ENCODE measurements around the gene CORO2B. TPM values are rescaled to one million over a fixed set of nuclear protein-coding genes. Genes with fewer than 3 reads are reported as not detected.

The CORO2B gene
- total and polyA plus RNA-seq, 2 of the 4 experiments (the other 2 are of a cell fraction), result 9.3 to 39.3 TPM

DNA sequence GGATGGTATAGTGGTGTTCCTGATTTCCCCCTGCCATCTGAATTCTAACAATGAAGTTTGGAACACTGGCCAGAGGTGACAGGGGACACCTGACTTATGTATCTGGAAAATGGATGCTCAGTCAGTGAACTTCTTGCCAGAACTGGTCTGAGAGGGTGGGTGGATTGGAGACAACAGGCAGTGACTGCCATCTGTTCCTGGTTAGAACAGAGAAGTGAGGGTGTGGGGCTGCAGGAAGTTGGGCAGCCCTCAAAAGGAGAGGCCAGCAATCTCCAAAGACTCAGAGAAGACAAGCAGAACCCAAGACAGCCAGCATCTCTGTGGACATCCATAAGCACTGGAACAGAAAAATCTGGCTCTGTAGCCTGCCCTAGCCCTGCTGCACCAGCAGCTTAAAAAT, 191.4 kb downstream of the CORO2B start:
- no TSS peak for BruUV-seq (replicated peaks)
- no peaks in the 10 kb centered on the region for H4K20me1 ChIP-seq (ENCODE audit: insufficient read depth, low read length)

More for the DNA sequence above, 191.4 kb downstream of the CORO2B start:
- Histone ChIP-seq H3K4ac (ENCODE audit: low read depth, low read length) (no peak overlapping the region), H2AFZ (replicated peaks; ENCODE audit: low read length, poor library complexity) (no peak overlapping the region), H4K91ac (ENCODE audit: insufficient read depth, low read depth, low read length) (no peak overlapping the region), H3K14ac (replicated peaks; ENCODE audit: low read depth, low read length) (no peak overlapping the region), H3K9me1 (ENCODE audit: insufficient read depth, low read length) (no peaks in the 10 kb centered on the region), H4K8ac (ENCODE audit: low read depth in 2 of 2, low read length in 2 of 2) (no peak overlapping the region), H4K5ac (ENCODE audit: low read depth, low read length) (no peak overlapping the region), H3K4me2 (ENCODE audit: low read depth, low read length) (no peak overlapping the region), H2AK5ac (ENCODE audit: low read depth, low read length) (no peak overlapping the region), H3K56ac (ENCODE audit: extremely low read depth, insufficient read depth, low read length) (no peak overlapping the region), H2BK120ac (ENCODE audit: low read depth, low read length) (no peak overlapping the region), H2AK9ac (replicated peaks; ENCODE audit: low read depth, low read length, poor library complexity) (no peak overlapping the region), H3K27me3 (ENCODE audit: control insufficient read depth, insufficient read depth, low read length) (peaks cover 19% of the 10 kb centered on the region), H2BK20ac (ENCODE audit: low read depth, low read length) (no peak overlapping the region), H3K23ac (ENCODE audit: low read depth, low read length) (no peak overlapping the region), H3K79me1 (ENCODE audit: low read depth in 1 of 2, low read length in 2 of 2) (no peaks in the 10 kb centered on the region), H3K9ac (ENCODE audit: low read depth, low read length) (no peak overlapping the region), H3K4me1 (ENCODE audit: control insufficient read depth, insufficient read depth, low read length) (no peaks in the 10 kb centered on the region), H3K36me3 (ENCODE audit: control insufficient read depth, insufficient read depth, low read length) (no peaks in the 10 kb centered on the region), H2BK15ac (ENCODE audit: low read depth, low read length) (no peak overlapping the region), H3K4me3 (ENCODE audit: insufficient read depth, low read depth, low read length) (no peak overlapping the region), H3K18ac (ENCODE audit: low read depth, low read length) (no peak overlapping the region), H2BK5ac (ENCODE audit: low read depth, low read length, poor library complexity, severe bottlenecking) (no peak overlapping the region), H3K9me3 (ENCODE audit: control insufficient read depth, insufficient read depth, low read length) (0 out of 2 replicates have a peak, but pooled peaks cover 2% of the 10 kb centered on the region), H3K27ac (ENCODE audit: insufficient read depth, low read length) (no peak overlapping the region)
- intact Hi-C loops (cut with micrococcal nuclease), result no loop called here
- dilution Hi-C loops (cut with HindIII; ENCODE audit: low sequenced_read_pairs, unreplicated experiment), result no loop called here
- CTCF ChIA-PET, result no interaction called here
- in situ Hi-C loops (cut with MboI; ENCODE audit: low sequenced_read_pairs), result no loop called here
- TF ChIP-seq CEBPB (IDR thresholded peaks at IDR 0.05; ENCODE audit: low read depth, low read length) (no peak), CHD1 (IDR thresholded peaks at IDR 0.05; ENCODE audit: low read depth, low read length) (no peak), MAFK (IDR thresholded peaks at IDR 0.05; ENCODE audit: low read depth, low read length) (no peak), RAD21 (IDR thresholded peaks at IDR 0.05; ENCODE audit: low read length) (no peak), NFE2L2 (IDR thresholded peaks at IDR 0.05; ENCODE audit: low read depth, low read length) (no peak), RFX5 (IDR thresholded peaks at IDR 0.05; ENCODE audit: low read depth, low read length) (no peak), BHLHE40 (IDR thresholded peaks at IDR 0.05; ENCODE audit: low read depth, low read length) (no peak), POLR2A (IDR thresholded peaks at IDR 0.05; ENCODE audit: low read depth, low read length) (no peak), SMC3 (IDR thresholded peaks at IDR 0.05; ENCODE audit: low read depth, low read length) (no peak), RCOR1 (IDR thresholded peaks at IDR 0.05; ENCODE audit: insufficient replicate concordance, low read length) (no peak), FOS (IDR thresholded peaks at IDR 0.05; ENCODE audit: low read depth, low read length) (no peak), MXI1 (IDR thresholded peaks at IDR 0.05; ENCODE audit: borderline replicate concordance, low read depth, low read length) (no peak), MAZ (IDR thresholded peaks at IDR 0.05; ENCODE audit: borderline replicate concordance, low read depth, low read length) (no peak)
- TF ChIP-seq, protein P1, sequence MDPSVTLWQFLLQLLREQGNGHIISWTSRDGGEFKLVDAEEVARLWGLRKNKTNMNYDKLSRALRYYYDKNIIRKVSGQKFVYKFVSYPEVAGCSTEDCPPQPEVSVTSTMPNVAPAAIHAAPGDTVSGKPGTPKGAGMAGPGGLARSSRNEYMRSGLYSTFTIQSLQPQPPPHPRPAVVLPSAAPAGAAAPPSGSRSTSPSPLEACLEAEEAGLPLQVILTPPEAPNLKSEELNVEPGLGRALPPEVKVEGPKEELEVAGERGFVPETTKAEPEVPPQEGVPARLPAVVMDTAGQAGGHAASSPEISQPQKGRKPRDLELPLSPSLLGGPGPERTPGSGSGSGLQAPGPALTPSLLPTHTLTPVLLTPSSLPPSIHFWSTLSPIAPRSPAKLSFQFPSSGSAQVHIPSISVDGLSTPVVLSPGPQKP (IDR thresholded peaks at IDR 0.05; ENCODE audit: borderline replicate concordance, low read depth, low read length), result no peak
- TF ChIP-seq, protein P2, sequence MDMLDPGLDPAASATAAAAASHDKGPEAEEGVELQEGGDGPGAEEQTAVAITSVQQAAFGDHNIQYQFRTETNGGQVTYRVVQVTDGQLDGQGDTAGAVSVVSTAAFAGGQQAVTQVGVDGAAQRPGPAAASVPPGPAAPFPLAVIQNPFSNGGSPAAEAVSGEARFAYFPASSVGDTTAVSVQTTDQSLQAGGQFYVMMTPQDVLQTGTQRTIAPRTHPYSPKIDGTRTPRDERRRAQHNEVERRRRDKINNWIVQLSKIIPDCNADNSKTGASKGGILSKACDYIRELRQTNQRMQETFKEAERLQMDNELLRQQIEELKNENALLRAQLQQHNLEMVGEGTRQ (IDR thresholded peaks at IDR 0.05; ENCODE audit: low read depth, low read length), result no peak
- TF ChIP-seq, protein P3, sequence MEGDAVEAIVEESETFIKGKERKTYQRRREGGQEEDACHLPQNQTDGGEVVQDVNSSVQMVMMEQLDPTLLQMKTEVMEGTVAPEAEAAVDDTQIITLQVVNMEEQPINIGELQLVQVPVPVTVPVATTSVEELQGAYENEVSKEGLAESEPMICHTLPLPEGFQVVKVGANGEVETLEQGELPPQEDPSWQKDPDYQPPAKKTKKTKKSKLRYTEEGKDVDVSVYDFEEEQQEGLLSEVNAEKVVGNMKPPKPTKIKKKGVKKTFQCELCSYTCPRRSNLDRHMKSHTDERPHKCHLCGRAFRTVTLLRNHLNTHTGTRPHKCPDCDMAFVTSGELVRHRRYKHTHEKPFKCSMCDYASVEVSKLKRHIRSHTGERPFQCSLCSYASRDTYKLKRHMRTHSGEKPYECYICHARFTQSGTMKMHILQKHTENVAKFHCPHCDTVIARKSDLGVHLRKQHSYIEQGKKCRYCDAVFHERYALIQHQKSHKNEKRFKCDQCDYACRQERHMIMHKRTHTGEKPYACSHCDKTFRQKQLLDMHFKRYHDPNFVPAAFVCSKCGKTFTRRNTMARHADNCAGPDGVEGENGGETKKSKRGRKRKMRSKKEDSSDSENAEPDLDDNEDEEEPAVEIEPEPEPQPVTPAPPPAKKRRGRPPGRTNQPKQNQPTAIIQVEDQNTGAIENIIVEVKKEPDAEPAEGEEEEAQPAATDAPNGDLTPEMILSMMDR (conservative IDR thresholded peaks at IDR 0.05; ENCODE audit: low read depth, low read length), result no peak
- DNase-seq, result no peak
- POLR2A ChIA-PET (ENCODE audit: unreplicated experiment), result no interaction called here
- no peak for ATAC-seq (ENCODE audit: low read depth)
